ENCODE data around the gene KNTC1. TPM values are rescaled to one million over a fixed set of nuclear protein-coding genes. Genes with fewer than 3 reads are reported as not detected.

KNTC1 gene
- polyA plus RNA-seq, 1 donor (not counting 4 experiments of a cell fraction or from before 2014, with no cell fraction given) = 18.6 TPM

- H3K9me1 ChIP-seq (ENCODE audit: control insufficient read depth, extremely low read depth, insufficient read depth, low read length) = no peaks in the 10 kb centered on the region
- no peaks in the 10 kb centered on the region for H3K27me3 ChIP-seq (ENCODE audit: control insufficient read depth, extremely low read depth, insufficient read depth, low read length)
- H3K4me2 ChIP-seq (ENCODE audit: control insufficient read depth, extremely low read depth, insufficient read depth, low read depth, low read length) = no peak overlapping the region
- no peak for FAIRE-seq
- no peak for DNase-seq (ENCODE audit: low read depth, low spot score)
- H4K20me1 ChIP-seq (ENCODE audit: control insufficient read depth, extremely low read depth, insufficient read depth, low read length) = peaks cover 41% of the 10 kb centered on the region
- peaks cover 31 to 68% of the 10 kb centered on the region in 2 experiments for H3K36me3 ChIP-seq (ENCODE audit: control insufficient read depth in 2 of 2, extremely low read depth in 1 of 2, insufficient read depth in 2 of 2, low read length in 2 of 2)
- no peak overlapping the region for H2AFZ ChIP-seq (ENCODE audit: control insufficient read depth, low read length)
- no peaks in the 10 kb centered on the region for H3K9me3 ChIP-seq (ENCODE audit: control insufficient read depth, low read depth, low read length)
- peaks cover 89% of the 10 kb centered on the region for H3K79me2 ChIP-seq (ENCODE audit: control insufficient read depth, insufficient read depth, low read length)
- H3K9ac ChIP-seq (ENCODE audit: control insufficient read depth, extremely low read depth, insufficient read depth, low read length) = no peak overlapping the region
- dilution Hi-C loops (cut with MboI; ENCODE audit: extremely low pct_ligation_motif_present, low sequenced_read_pairs) = no loop called here
- H3K4me1 ChIP-seq (ENCODE audit: control insufficient read depth, extremely low read depth, insufficient read depth, low read length) = peaks cover 11% of the 10 kb centered on the region
- TF ChIP-seq EZH2 (IDR thresholded peaks at IDR 0.05; ENCODE audit: low read length) (no peak), CTCF (optimal IDR thresholded peaks at IDR 0.05 in 1 of 3, IDR thresholded peaks at IDR 0.05 in 1 of 3, conservative IDR thresholded peaks at IDR 0.05 in 1 of 3; ENCODE audit: extremely low read depth in 1 of 3, insufficient read depth in 2 of 3, low read length in 3 of 3) (no peak)
- no peak overlapping the region for H3K4me3 ChIP-seq (ENCODE audit: control insufficient read depth in 2 of 3, extremely low read depth in 1 of 3, insufficient read depth in 2 of 3, low read depth in 1 of 3, low read length in 3 of 3)
- no peak overlapping the region for H3K27ac ChIP-seq (ENCODE audit: control insufficient read depth, insufficient read depth, low read length)
These were observed 8.1 kb upstream of the KNTC1 start for GRCh38 chr12:122518908-122519307.

- Histone ChIP-seq H3K4me2 (ENCODE audit: control insufficient read depth, extremely low read depth, insufficient read depth, low read depth, low read length) (no peak overlapping the region), H3K9me1 (ENCODE audit: control insufficient read depth, extremely low read depth, insufficient read depth, low read length) (no peaks in the 10 kb centered on the region), H3K4me3 (ENCODE audit: control insufficient read depth in 2 of 3, extremely low read depth in 1 of 3, insufficient read depth in 2 of 3, low read depth in 1 of 3, low read length in 3 of 3) (no peak overlapping the region), H3K9ac (ENCODE audit: control insufficient read depth, extremely low read depth, insufficient read depth, low read length) (no peak overlapping the region), H3K27me3 (ENCODE audit: control insufficient read depth, extremely low read depth, insufficient read depth, low read length) (no peaks in the 10 kb centered on the region), H3K79me2 (ENCODE audit: control insufficient read depth, insufficient read depth, low read length) (peaks cover 92% of the 10 kb centered on the region), H3K9me3 (ENCODE audit: control insufficient read depth, low read depth, low read length) (no peaks in the 10 kb centered on the region), H3K36me3 (ENCODE audit: control insufficient read depth in 2 of 2, extremely low read depth in 1 of 2, insufficient read depth in 2 of 2, low read length in 2 of 2) (peaks cover 32 to 67% of the 10 kb centered on the region in 2 experiments), H2AFZ (ENCODE audit: control insufficient read depth, low read length) (no peak overlapping the region), H3K4me1 (ENCODE audit: control insufficient read depth, extremely low read depth, insufficient read depth, low read length) (peaks cover 16% of the 10 kb centered on the region), H4K20me1 (ENCODE audit: control insufficient read depth, extremely low read depth, insufficient read depth, low read length) (peaks cover 45% of the 10 kb centered on the region), H3K27ac (ENCODE audit: control insufficient read depth, insufficient read depth, low read length) (no peak overlapping the region)
- no peak for FAIRE-seq
- dilution Hi-C loops (cut with MboI; ENCODE audit: extremely low pct_ligation_motif_present, low sequenced_read_pairs) = no loop called here
- TF ChIP-seq EZH2 (IDR thresholded peaks at IDR 0.05; ENCODE audit: low read length) (no peak), CTCF (optimal IDR thresholded peaks at IDR 0.05 in 1 of 3, IDR thresholded peaks at IDR 0.05 in 1 of 3, conservative IDR thresholded peaks at IDR 0.05 in 1 of 3; ENCODE audit: extremely low read depth in 1 of 3, insufficient read depth in 2 of 3, low read length in 3 of 3) (no peak)
- DNase-seq (ENCODE audit: low read depth, low spot score) = no peak
These were observed 7.6 kb upstream of the KNTC1 start for GRCh38 chr12:122519418-122519817.

All from keratinocyte (primary cell).